ENCODE measurements around the gene ATP6V0A4. TPM values are rescaled to one million over a fixed set of nuclear protein-coding genes. Genes with fewer than 3 reads are reported as not detected.

ATP6V0A4 gene
- total RNA-seq, 1 experiment from 2014 or later: 1.1 TPM

- TF ChIP-seq, protein P1, sequence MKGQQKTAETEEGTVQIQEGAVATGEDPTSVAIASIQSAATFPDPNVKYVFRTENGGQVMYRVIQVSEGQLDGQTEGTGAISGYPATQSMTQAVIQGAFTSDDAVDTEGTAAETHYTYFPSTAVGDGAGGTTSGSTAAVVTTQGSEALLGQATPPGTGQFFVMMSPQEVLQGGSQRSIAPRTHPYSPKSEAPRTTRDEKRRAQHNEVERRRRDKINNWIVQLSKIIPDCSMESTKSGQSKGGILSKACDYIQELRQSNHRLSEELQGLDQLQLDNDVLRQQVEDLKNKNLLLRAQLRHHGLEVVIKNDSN (CRISPR knock-in tag; IDR thresholded peaks at IDR 0.05): no peak
- TF ChIP-seq E2F4 (CRISPR knock-in tag; IDR thresholded peaks at IDR 0.05; ENCODE audit: borderline replicate concordance, low read depth) (no peak), GTF2I (CRISPR knock-in tag; conservative IDR thresholded peaks at IDR 0.05) (no peak), ZNF396 (CRISPR knock-in tag; IDR thresholded peaks at IDR 0.05; ENCODE audit: borderline replicate concordance) (no peak), CBFB (CRISPR knock-in tag; IDR thresholded peaks at IDR 0.05; ENCODE audit: low read depth) (no peak), NFATC4 (CRISPR knock-in tag; IDR thresholded peaks at IDR 0.05) (no peak), ZNF671 (CRISPR knock-in tag; IDR thresholded peaks at IDR 0.05) (no peak)
These were observed 85.3 kb downstream of the ATP6V0A4 start (continued) for GRCh38 chr7:138712652-138713051.

- Mint-ChIP-seq H3K4me3 (no peak overlapping the region), H3K4me1 (no peaks in the 10 kb centered on the region), H3K9me3 (no peaks in the 10 kb centered on the region), H3K27me3 (ENCODE audit: low read depth) (no peaks in the 10 kb centered on the region), H3K27ac (no peak overlapping the region), H3K36me3 (no peaks in the 10 kb centered on the region)
- ChIA-PET POLR2A (interaction anchor here (0.6 kb wide), 1 partner anchor 31 kb away, joined by 3 read pairs; no protein-coding TSS in a partner anchor), CTCF (interaction anchor here (1.1 kb wide), 1 partner anchor 28 kb away, joined by 4 read pairs; no protein-coding TSS in a partner anchor)
- ATAC-seq (no peak), DNase-seq (ENCODE audit: low spot score) (no peak)
- TF ChIP-seq, protein P2, sequence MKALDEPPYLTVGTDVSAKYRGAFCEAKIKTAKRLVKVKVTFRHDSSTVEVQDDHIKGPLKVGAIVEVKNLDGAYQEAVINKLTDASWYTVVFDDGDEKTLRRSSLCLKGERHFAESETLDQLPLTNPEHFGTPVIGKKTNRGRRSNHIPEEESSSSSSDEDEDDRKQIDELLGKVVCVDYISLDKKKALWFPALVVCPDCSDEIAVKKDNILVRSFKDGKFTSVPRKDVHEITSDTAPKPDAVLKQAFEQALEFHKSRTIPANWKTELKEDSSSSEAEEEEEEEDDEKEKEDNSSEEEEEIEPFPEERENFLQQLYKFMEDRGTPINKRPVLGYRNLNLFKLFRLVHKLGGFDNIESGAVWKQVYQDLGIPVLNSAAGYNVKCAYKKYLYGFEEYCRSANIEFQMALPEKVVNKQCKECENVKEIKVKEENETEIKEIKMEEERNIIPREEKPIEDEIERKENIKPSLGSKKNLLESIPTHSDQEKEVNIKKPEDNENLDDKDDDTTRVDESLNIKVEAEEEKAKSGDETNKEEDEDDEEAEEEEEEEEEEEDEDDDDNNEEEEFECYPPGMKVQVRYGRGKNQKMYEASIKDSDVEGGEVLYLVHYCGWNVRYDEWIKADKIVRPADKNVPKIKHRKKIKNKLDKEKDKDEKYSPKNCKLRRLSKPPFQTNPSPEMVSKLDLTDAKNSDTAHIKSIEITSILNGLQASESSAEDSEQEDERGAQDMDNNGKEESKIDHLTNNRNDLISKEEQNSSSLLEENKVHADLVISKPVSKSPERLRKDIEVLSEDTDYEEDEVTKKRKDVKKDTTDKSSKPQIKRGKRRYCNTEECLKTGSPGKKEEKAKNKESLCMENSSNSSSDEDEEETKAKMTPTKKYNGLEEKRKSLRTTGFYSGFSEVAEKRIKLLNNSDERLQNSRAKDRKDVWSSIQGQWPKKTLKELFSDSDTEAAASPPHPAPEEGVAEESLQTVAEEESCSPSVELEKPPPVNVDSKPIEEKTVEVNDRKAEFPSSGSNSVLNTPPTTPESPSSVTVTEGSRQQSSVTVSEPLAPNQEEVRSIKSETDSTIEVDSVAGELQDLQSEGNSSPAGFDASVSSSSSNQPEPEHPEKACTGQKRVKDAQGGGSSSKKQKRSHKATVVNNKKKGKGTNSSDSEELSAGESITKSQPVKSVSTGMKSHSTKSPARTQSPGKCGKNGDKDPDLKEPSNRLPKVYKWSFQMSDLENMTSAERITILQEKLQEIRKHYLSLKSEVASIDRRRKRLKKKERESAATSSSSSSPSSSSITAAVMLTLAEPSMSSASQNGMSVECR (CRISPR knock-in tag; IDR thresholded peaks at IDR 0.05; ENCODE audit: borderline replicate concordance): no peak
- TF ChIP-seq PRRX2 (CRISPR knock-in tag; IDR thresholded peaks at IDR 0.05) (no peak), ZNF232 (CRISPR knock-in tag; IDR thresholded peaks at IDR 0.05) (no peak), GTF2I (CRISPR knock-in tag; conservative IDR thresholded peaks at IDR 0.05) (no peak), CREB1 (CRISPR knock-in tag; IDR thresholded peaks at IDR 0.05) (no peak), MXD4 (CRISPR knock-in tag; IDR thresholded peaks at IDR 0.05; ENCODE audit: borderline replicate concordance) (no peak), CBFB (CRISPR knock-in tag; IDR thresholded peaks at IDR 0.05; ENCODE audit: low read depth) (no peak), KAT7 (CRISPR knock-in tag; IDR thresholded peaks at IDR 0.05; ENCODE audit: borderline replicate concordance) (no peak), JAZF1 (CRISPR knock-in tag; IDR thresholded peaks at IDR 0.05) (no peak), OVOL2 (CRISPR knock-in tag; IDR thresholded peaks at IDR 0.05; ENCODE audit: borderline replicate concordance) (no peak), GRHL2 (CRISPR knock-in tag; IDR thresholded peaks at IDR 0.05; ENCODE audit: insufficient replicate concordance, severe bottlenecking) (no peak), ATF6 (CRISPR knock-in tag; IDR thresholded peaks at IDR 0.05) (no peak), ZNF121 (CRISPR knock-in tag; IDR thresholded peaks at IDR 0.05) (no peak), GABPB1 (CRISPR knock-in tag; IDR thresholded peaks at IDR 0.05) (no peak), ETV6 (CRISPR knock-in tag; IDR thresholded peaks at IDR 0.05) (no peak)
- TF ChIP-seq, protein P3, sequence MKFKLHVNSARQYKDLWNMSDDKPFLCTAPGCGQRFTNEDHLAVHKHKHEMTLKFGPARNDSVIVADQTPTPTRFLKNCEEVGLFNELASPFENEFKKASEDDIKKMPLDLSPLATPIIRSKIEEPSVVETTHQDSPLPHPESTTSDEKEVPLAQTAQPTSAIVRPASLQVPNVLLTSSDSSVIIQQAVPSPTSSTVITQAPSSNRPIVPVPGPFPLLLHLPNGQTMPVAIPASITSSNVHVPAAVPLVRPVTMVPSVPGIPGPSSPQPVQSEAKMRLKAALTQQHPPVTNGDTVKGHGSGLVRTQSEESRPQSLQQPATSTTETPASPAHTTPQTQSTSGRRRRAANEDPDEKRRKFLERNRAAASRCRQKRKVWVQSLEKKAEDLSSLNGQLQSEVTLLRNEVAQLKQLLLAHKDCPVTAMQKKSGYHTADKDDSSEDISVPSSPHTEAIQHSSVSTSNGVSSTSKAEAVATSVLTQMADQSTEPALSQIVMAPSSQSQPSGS (CRISPR knock-in tag; IDR thresholded peaks at IDR 0.05; ENCODE audit: borderline replicate concordance, low read depth): no peak
- TF ChIP-seq, protein P4, sequence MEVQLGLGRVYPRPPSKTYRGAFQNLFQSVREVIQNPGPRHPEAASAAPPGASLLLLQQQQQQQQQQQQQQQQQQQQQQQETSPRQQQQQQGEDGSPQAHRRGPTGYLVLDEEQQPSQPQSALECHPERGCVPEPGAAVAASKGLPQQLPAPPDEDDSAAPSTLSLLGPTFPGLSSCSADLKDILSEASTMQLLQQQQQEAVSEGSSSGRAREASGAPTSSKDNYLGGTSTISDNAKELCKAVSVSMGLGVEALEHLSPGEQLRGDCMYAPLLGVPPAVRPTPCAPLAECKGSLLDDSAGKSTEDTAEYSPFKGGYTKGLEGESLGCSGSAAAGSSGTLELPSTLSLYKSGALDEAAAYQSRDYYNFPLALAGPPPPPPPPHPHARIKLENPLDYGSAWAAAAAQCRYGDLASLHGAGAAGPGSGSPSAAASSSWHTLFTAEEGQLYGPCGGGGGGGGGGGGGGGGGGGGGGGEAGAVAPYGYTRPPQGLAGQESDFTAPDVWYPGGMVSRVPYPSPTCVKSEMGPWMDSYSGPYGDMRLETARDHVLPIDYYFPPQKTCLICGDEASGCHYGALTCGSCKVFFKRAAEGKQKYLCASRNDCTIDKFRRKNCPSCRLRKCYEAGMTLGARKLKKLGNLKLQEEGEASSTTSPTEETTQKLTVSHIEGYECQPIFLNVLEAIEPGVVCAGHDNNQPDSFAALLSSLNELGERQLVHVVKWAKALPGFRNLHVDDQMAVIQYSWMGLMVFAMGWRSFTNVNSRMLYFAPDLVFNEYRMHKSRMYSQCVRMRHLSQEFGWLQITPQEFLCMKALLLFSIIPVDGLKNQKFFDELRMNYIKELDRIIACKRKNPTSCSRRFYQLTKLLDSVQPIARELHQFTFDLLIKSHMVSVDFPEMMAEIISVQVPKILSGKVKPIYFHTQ (CRISPR knock-in tag; IDR thresholded peaks at IDR 0.05): no peak
- TF ChIP-seq, protein P5, sequence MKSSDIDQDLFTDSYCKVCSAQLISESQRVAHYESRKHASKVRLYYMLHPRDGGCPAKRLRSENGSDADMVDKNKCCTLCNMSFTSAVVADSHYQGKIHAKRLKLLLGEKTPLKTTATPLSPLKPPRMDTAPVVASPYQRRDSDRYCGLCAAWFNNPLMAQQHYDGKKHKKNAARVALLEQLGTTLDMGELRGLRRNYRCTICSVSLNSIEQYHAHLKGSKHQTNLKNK (CRISPR knock-in tag; IDR thresholded peaks at IDR 0.05): no peak
These were observed 87.2 kb downstream of the ATP6V0A4 start for GRCh38 chr7:138710536-138711385.
